ENCODE data around the gene RNF25. TPM values are rescaled to one million over a fixed set of nuclear protein-coding genes. Genes with fewer than 3 reads are reported as not detected.

RNF25 gene
- polyA plus RNA-seq, 2 donors: 18.2 to 20.5 TPM

GRCh38 chr2:218642121-218642656, 29.6 kb downstream of the RNF25 start:
- Histone ChIP-seq H3K27me3 (ENCODE audit: control insufficient read depth in 1 of 2, insufficient read depth in 2 of 2, low read length in 2 of 2) (no peaks in the 10 kb centered on the region), H3K27ac (ENCODE audit: low read depth in 2 of 2, low read length in 1 of 2) (no peak overlapping the region), H3K9me3 (ENCODE audit: control insufficient read depth in 2 of 2, insufficient read depth in 1 of 2, low read depth in 1 of 2, low read length in 1 of 2) (no peaks in the 10 kb centered on the region), H3K4me1 (ENCODE audit: control insufficient read depth in 2 of 2, insufficient read depth in 2 of 2, low read length in 1 of 2) (no peaks in the 10 kb centered on the region), H3K4me3 (ENCODE audit: low read depth in 1 of 2, low read length in 2 of 2) (no peak overlapping the region), H3K36me3 (ENCODE audit: control insufficient read depth in 2 of 2, insufficient read depth in 2 of 2, low read length in 1 of 2) (peaks cover 34 to 58% of the 10 kb centered on the region in 2 donors)
- WGBS, 2 donors: 90 to 91% methylated on average over 18 of the region's 18 CpGs

GRCh38 chr2:218638372-218638771, 33.4 kb downstream of the RNF25 start:
- peaks cover 38 to 47% of the 10 kb centered on the region in 2 donors for H3K36me3 ChIP-seq (ENCODE audit: control insufficient read depth in 2 of 2, insufficient read depth in 2 of 2, low read length in 1 of 2)
- no peaks in the 10 kb centered on the region for H3K9me3 ChIP-seq (ENCODE audit: control insufficient read depth in 2 of 2, insufficient read depth in 1 of 2, low read depth in 1 of 2, low read length in 1 of 2)
- H3K27me3 ChIP-seq (ENCODE audit: control insufficient read depth in 1 of 2, insufficient read depth in 2 of 2, low read length in 2 of 2): no peaks in the 10 kb centered on the region
- no peaks in the 10 kb centered on the region for H3K4me1 ChIP-seq (ENCODE audit: control insufficient read depth in 2 of 2, insufficient read depth in 2 of 2, low read length in 1 of 2)
- no peak overlapping the region for H3K27ac ChIP-seq (ENCODE audit: low read depth in 2 of 2, low read length in 1 of 2)
- H3K4me3 ChIP-seq (ENCODE audit: low read depth in 1 of 2, low read length in 2 of 2): no peak overlapping the region
- 98% methylated on average over 18 of the region's 18 CpGs for WGBS, 2 donors

DNA sequence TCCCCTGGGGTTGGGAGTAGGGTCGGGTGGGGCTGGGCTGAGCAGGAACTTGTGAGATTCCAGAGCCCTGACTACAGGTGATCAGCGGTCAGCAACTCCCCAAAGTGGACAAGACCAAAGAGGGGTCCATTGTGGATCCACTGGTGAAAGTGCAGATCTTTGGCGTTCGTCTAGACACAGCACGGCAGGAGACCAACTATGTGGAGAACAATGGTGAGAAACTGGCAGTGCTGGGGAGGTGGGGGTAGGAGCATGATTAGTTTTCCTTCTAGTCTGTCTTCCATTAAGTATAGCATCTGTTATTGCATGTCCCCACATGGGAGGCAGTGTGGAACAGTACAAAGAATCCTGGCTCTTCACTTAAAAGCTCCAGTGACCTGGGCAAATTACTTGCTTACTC, 36.1 kb downstream of the RNF25 start:
- Histone ChIP-seq H3K4me1 (ENCODE audit: control insufficient read depth in 2 of 2, insufficient read depth in 2 of 2, low read length in 1 of 2) (no peaks in the 10 kb centered on the region), H3K27me3 (ENCODE audit: control insufficient read depth in 1 of 2, insufficient read depth in 2 of 2, low read length in 2 of 2) (no peaks in the 10 kb centered on the region), H3K27ac (ENCODE audit: low read depth in 2 of 2, low read length in 1 of 2) (no peak overlapping the region), H3K9me3 (ENCODE audit: control insufficient read depth in 2 of 2, insufficient read depth in 1 of 2, low read depth in 1 of 2, low read length in 1 of 2) (no peaks in the 10 kb centered on the region), H3K4me3 (ENCODE audit: low read depth in 1 of 2, low read length in 2 of 2) (no peak overlapping the region), H3K36me3 (ENCODE audit: control insufficient read depth in 2 of 2, insufficient read depth in 2 of 2, low read length in 1 of 2) (peaks cover 28 to 31% of the 10 kb centered on the region in 2 donors)
- 92 to 93% methylated on average over 5 of the region's 5 CpGs for WGBS, 2 donors

DNA sequence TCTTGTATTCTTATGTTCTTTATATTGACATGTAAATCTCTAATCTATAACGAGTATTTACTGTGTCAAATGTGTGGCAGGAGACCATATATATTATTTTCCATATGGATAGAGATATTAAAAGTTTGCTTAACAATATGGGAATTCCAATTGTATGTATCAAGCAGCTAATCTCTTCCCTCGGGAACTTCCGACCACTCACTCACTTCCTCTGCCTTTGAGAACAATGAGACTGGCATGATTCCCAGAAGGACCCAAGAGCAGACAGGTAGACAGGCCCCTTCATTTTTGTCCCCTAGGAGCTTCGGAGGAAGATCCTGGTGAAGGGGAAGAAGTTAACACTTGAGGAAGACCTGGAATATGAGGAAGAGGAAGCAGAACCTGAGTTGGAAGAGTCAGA, 40.0 kb downstream of the RNF25 start:
- H3K27me3 ChIP-seq (ENCODE audit: control insufficient read depth in 1 of 2, insufficient read depth in 2 of 2, low read length in 2 of 2): no peaks in the 10 kb centered on the region
- peaks cover 11 to 21% of the 10 kb centered on the region in 2 donors for H3K36me3 ChIP-seq (ENCODE audit: control insufficient read depth in 2 of 2, insufficient read depth in 2 of 2, low read length in 1 of 2)
- no peak overlapping the region for H3K4me3 ChIP-seq (ENCODE audit: low read depth in 1 of 2, low read length in 2 of 2)
- no peaks in the 10 kb centered on the region for H3K9me3 ChIP-seq (ENCODE audit: control insufficient read depth in 2 of 2, insufficient read depth in 1 of 2, low read depth in 1 of 2, low read length in 1 of 2)
- no peak overlapping the region for H3K27ac ChIP-seq (ENCODE audit: low read depth in 2 of 2, low read length in 1 of 2)
- H3K4me1 ChIP-seq (ENCODE audit: control insufficient read depth in 2 of 2, insufficient read depth in 2 of 2, low read length in 1 of 2): no peaks in the 10 kb centered on the region
- WGBS, 2 donors: 62 to 70% methylated on average over 4 of the region's 4 CpGs

DNA sequence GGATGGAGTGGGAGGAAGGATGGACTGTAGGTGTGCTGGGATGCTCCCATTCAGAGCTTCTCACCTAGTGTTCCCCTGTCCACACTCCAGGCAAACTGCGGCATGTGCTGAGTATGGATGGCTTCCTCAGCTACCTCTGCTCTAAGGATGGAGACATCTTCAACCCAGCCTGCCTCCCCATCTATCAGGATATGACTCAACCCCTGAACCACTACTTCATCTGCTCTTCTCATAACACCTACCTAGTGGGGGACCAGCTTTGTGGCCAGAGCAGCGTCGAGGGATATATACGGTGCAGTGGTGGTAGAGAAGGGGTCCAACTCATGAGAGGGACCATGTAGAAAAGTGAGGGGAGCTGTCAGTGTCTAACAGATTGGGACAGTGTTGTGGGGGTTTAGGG, 43.9 kb downstream of the RNF25 start:
- no peak overlapping the region for H3K27ac ChIP-seq (ENCODE audit: low read depth in 2 of 2, low read length in 1 of 2)
- no peaks in the 10 kb centered on the region for H3K27me3 ChIP-seq (ENCODE audit: control insufficient read depth in 1 of 2, insufficient read depth in 2 of 2, low read length in 2 of 2)
- H3K4me1 ChIP-seq (ENCODE audit: control insufficient read depth in 2 of 2, insufficient read depth in 2 of 2, low read length in 1 of 2): no peaks in the 10 kb centered on the region
- WGBS, 2 donors: 89 to 93% methylated on average over 4 of the region's 4 CpGs
- no peak overlapping the region for H3K4me3 ChIP-seq (ENCODE audit: low read depth in 1 of 2, low read length in 2 of 2)
- H3K36me3 ChIP-seq (ENCODE audit: control insufficient read depth in 2 of 2, insufficient read depth in 2 of 2, low read length in 1 of 2): no peaks in the 10 kb centered on the region
- no peaks in the 10 kb centered on the region for H3K9me3 ChIP-seq (ENCODE audit: control insufficient read depth in 2 of 2, insufficient read depth in 1 of 2, low read depth in 1 of 2, low read length in 1 of 2)

- H3K27me3 ChIP-seq (ENCODE audit: control insufficient read depth in 1 of 2, insufficient read depth in 2 of 2, low read length in 2 of 2): no peaks in the 10 kb centered on the region
- no peaks in the 10 kb centered on the region for H3K4me1 ChIP-seq (ENCODE audit: control insufficient read depth in 2 of 2, insufficient read depth in 2 of 2, low read length in 1 of 2)
- H3K9me3 ChIP-seq (ENCODE audit: control insufficient read depth in 2 of 2, insufficient read depth in 1 of 2, low read depth in 1 of 2, low read length in 1 of 2): no peaks in the 10 kb centered on the region
- 84 to 87% methylated on average over 4 of the region's 4 CpGs for WGBS, 2 donors
- no peaks in the 10 kb centered on the region for H3K36me3 ChIP-seq (ENCODE audit: control insufficient read depth in 2 of 2, insufficient read depth in 2 of 2, low read length in 1 of 2)
- H3K4me3 ChIP-seq (ENCODE audit: low read depth in 1 of 2, low read length in 2 of 2): no peak overlapping the region
- H3K27ac ChIP-seq (ENCODE audit: low read depth in 2 of 2, low read length in 1 of 2): no peak overlapping the region
Observed at GRCh38 chr2:218626369-218626768, 45.4 kb downstream of the RNF25 start.

- H3K36me3 ChIP-seq (ENCODE audit: control insufficient read depth in 2 of 2, insufficient read depth in 2 of 2, low read length in 1 of 2): no peaks in the 10 kb centered on the region
- WGBS, 2 donors: 69 to 70% methylated on average over 3 of the region's 3 CpGs
- H3K9me3 ChIP-seq (ENCODE audit: control insufficient read depth in 2 of 2, insufficient read depth in 1 of 2, low read depth in 1 of 2, low read length in 1 of 2): no peaks in the 10 kb centered on the region
- no peak overlapping the region for H3K27ac ChIP-seq (ENCODE audit: low read depth in 2 of 2, low read length in 1 of 2)
- no peak overlapping the region for H3K4me3 ChIP-seq (ENCODE audit: low read depth in 1 of 2, low read length in 2 of 2)
- no peaks in the 10 kb centered on the region for H3K4me1 ChIP-seq (ENCODE audit: control insufficient read depth in 2 of 2, insufficient read depth in 2 of 2, low read length in 1 of 2)
- H3K27me3 ChIP-seq (ENCODE audit: control insufficient read depth in 1 of 2, insufficient read depth in 2 of 2, low read length in 2 of 2): no peaks in the 10 kb centered on the region
Observed at GRCh38 chr2:218623366-218623705, 48.5 kb downstream of the RNF25 start.

GRCh38 chr2:218622606-218623365, 49.0 kb downstream of the RNF25 start:
- Histone ChIP-seq H3K9me3 (ENCODE audit: control insufficient read depth in 2 of 2, insufficient read depth in 1 of 2, low read depth in 1 of 2, low read length in 1 of 2) (no peaks in the 10 kb centered on the region), H3K27ac (ENCODE audit: low read depth in 2 of 2, low read length in 1 of 2) (no peak overlapping the region), H3K4me1 (ENCODE audit: control insufficient read depth in 2 of 2, insufficient read depth in 2 of 2, low read length in 1 of 2) (no peaks in the 10 kb centered on the region), H3K4me3 (ENCODE audit: low read depth in 1 of 2, low read length in 2 of 2) (no peak overlapping the region), H3K36me3 (ENCODE audit: control insufficient read depth in 2 of 2, insufficient read depth in 2 of 2, low read length in 1 of 2) (no peaks in the 10 kb centered on the region), H3K27me3 (ENCODE audit: control insufficient read depth in 1 of 2, insufficient read depth in 2 of 2, low read length in 2 of 2) (no peaks in the 10 kb centered on the region)
- 64 to 72% methylated on average over 7 of the region's 7 CpGs for WGBS, 2 donors

DNA sequence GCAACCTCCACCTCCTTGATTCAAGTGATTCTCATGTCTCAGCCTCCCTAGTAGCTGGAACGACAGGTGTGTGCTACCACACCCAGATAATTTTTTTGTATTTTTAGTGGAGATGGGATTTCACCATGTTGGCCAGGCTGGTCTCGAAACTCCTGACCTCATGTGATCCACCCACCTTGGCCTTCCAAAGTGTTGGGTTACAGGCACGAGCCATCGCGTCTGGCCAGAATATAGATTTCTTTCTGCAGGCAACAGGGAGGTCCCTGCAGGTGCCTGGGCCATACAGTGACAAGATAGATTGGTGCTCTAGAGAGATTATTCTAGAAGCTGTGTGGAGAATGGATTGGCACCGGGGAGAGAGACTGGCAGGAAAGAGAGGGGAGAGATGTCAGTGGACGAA, 50.8 kb downstream of the RNF25 start:
- no peak overlapping the region for H3K27ac ChIP-seq (ENCODE audit: low read depth in 2 of 2, low read length in 1 of 2)
- H3K9me3 ChIP-seq (ENCODE audit: control insufficient read depth in 2 of 2, insufficient read depth in 1 of 2, low read depth in 1 of 2, low read length in 1 of 2): no peaks in the 10 kb centered on the region
- H3K4me1 ChIP-seq (ENCODE audit: control insufficient read depth in 2 of 2, insufficient read depth in 2 of 2, low read length in 1 of 2): no peaks in the 10 kb centered on the region
- 79 to 80% methylated on average over 7 of the region's 7 CpGs for WGBS, 2 donors
- H3K27me3 ChIP-seq (ENCODE audit: control insufficient read depth in 1 of 2, insufficient read depth in 2 of 2, low read length in 2 of 2): no peaks in the 10 kb centered on the region
- no peaks in the 10 kb centered on the region for H3K36me3 ChIP-seq (ENCODE audit: control insufficient read depth in 2 of 2, insufficient read depth in 2 of 2, low read length in 1 of 2)
- H3K4me3 ChIP-seq (ENCODE audit: low read depth in 1 of 2, low read length in 2 of 2): no peak overlapping the region

Data from esophagus (tissue), 2 donors.